ENCODE measurements around the gene PSD2. TPM values are rescaled to one million over a fixed set of nuclear protein-coding genes. Genes with fewer than 3 reads are reported as not detected.

PSD2 gene
- total RNA-seq, 4 donors from 2014 or later, result 0.16 TPM; not detected in 3

GRCh38 chr5:139772927-139773690 is 22.5 kb upstream of the PSD2 start:
- no peak overlapping the region for H3K27ac ChIP-seq
- no peaks in the 10 kb centered on the region for H3K27me3 ChIP-seq
- H3K36me3 ChIP-seq, result no peaks in the 10 kb centered on the region
- in situ Hi-C loops (cut with MboI; ENCODE audit: low pct_ligation_motif_present in 1 of 4, low pct_unique_long_range_greater_than_20kb in 1 of 4, low sequenced_read_pairs in 3 of 4) (loop anchor here in 2 of 4 donors (25.0 kb wide), 2 partner anchors 136 to 336 kb away; partner anchors contain the start of genes CXXC5 (in 1 of the 2) and DNAJC18 (in 1 of the 2)), intact Hi-C loops (cut with DNase I; ENCODE audit: low total_unique reads) (no loop called here)
- no peak overlapping the region for H3K4me3 ChIP-seq
- no peak for DNase-seq
- H3K9me3 ChIP-seq, result no peaks in the 10 kb centered on the region
- peaks cover 0 to 5% (median 0%) of the 10 kb centered on the region in 4 donors for H3K4me1 ChIP-seq
- WGBS, 2 donors (ENCODE audit: low coverage in 1 of 2), result 72 to 76% methylated on average over 5 of the region's 5 CpGs
- TF ChIP-seq CTCF (IDR thresholded peaks at IDR 0.05) (no peak), POLR2AphosphoS5 (IDR thresholded peaks at IDR 0.05) (no peak), EP300 (IDR thresholded peaks at IDR 0.05; ENCODE audit: low read depth) (no peak), POLR2A (IDR thresholded peaks at IDR 0.05) (no peak)

GRCh38 chr5:139774980-139775661 is 20.5 kb upstream of the PSD2 start:
- TF ChIP-seq CTCF (IDR thresholded peaks at IDR 0.05) (peak; percentile 80 to 96 (median 94)), POLR2A (IDR thresholded peaks at IDR 0.05) (no peak), EP300 (IDR thresholded peaks at IDR 0.05; ENCODE audit: low read depth) (no peak), POLR2AphosphoS5 (IDR thresholded peaks at IDR 0.05) (no peak)
- no peaks in the 10 kb centered on the region for H3K9me3 ChIP-seq
- H3K4me3 ChIP-seq, result no peak overlapping the region
- intact Hi-C loops (cut with DNase I; ENCODE audit: low total_unique reads) (no loop called here), in situ Hi-C loops (cut with MboI; ENCODE audit: low pct_ligation_motif_present in 1 of 4, low pct_unique_long_range_greater_than_20kb in 1 of 4, low sequenced_read_pairs in 3 of 4) (loop anchor here (25.0 kb wide), 3 partner anchors 138 to 387 kb away; partner anchors contain the start of genes CXXC5 (in 1 of the 4) and DNAJC18 (in 1 of the 4))
- H3K27me3 ChIP-seq, result no peaks in the 10 kb centered on the region
- no peak overlapping the region for H3K27ac ChIP-seq
- WGBS, 2 donors (ENCODE audit: low coverage in 1 of 2), result 0 to 31% methylated on average over 4 to 23 of the region's 32 CpGs
- H3K4me1 ChIP-seq, result peaks cover 0 to 5% (median 0%) of the 10 kb centered on the region in 4 donors
- peak; percentile 78 for DNase-seq
- H3K36me3 ChIP-seq, result no peaks in the 10 kb centered on the region

- TF ChIP-seq POLR2A (IDR thresholded peaks at IDR 0.05) (no peak), EP300 (IDR thresholded peaks at IDR 0.05; ENCODE audit: low read depth) (no peak), POLR2AphosphoS5 (IDR thresholded peaks at IDR 0.05) (no peak), CTCF (IDR thresholded peaks at IDR 0.05) (no peak)
- peaks cover 0 to 5% (median 0%) of the 10 kb centered on the region in 4 donors for H3K4me1 ChIP-seq
- no peak overlapping the region for H3K27ac ChIP-seq
- in situ Hi-C loops (cut with MboI; ENCODE audit: low pct_ligation_motif_present in 1 of 4, low pct_unique_long_range_greater_than_20kb in 1 of 4, low sequenced_read_pairs in 3 of 4) (loop anchor here in 3 of 4 donors (25.0 kb wide), 1 partner anchor 386 kb away; no protein-coding TSS in a partner anchor), intact Hi-C loops (cut with DNase I; ENCODE audit: low total_unique reads) (no loop called here)
- no peaks in the 10 kb centered on the region for H3K27me3 ChIP-seq
- DNase-seq, result no peak
- no peaks in the 10 kb centered on the region for H3K36me3 ChIP-seq
- H3K4me3 ChIP-seq, result no peak overlapping the region
- 77% methylated on average over 7 of the region's 7 CpGs; no CpG with 5 or more reads in 1 of the 2 donors for WGBS, 2 donors (ENCODE audit: low coverage in 1 of 2)
- H3K9me3 ChIP-seq, result no peaks in the 10 kb centered on the region
These were observed 19.7 kb upstream of the PSD2 start for GRCh38 chr5:139775872-139776271.

- Histone ChIP-seq H3K9me3 (no peaks in the 10 kb centered on the region), H3K4me3 (no peak overlapping the region), H3K36me3 (no peaks in the 10 kb centered on the region), H3K4me1 (peaks cover 0 to 5% (median 0%) of the 10 kb centered on the region in 4 donors), H3K27ac (no peak overlapping the region), H3K27me3 (no peaks in the 10 kb centered on the region)
- in situ Hi-C loops (cut with MboI; ENCODE audit: low pct_ligation_motif_present in 1 of 4, low pct_unique_long_range_greater_than_20kb in 1 of 4, low sequenced_read_pairs in 3 of 4) (loop anchor here in 3 of 4 donors (25.0 kb wide), 1 partner anchor 385 kb away; no protein-coding TSS in a partner anchor), intact Hi-C loops (cut with DNase I; ENCODE audit: low total_unique reads) (no loop called here)
- TF ChIP-seq EP300 (IDR thresholded peaks at IDR 0.05; ENCODE audit: low read depth), result no peak
- no peak for TF ChIP-seq POLR2A (IDR thresholded peaks at IDR 0.05)
- no peak for TF ChIP-seq CTCF (IDR thresholded peaks at IDR 0.05)
- no peak for TF ChIP-seq POLR2AphosphoS5 (IDR thresholded peaks at IDR 0.05)
- DNase-seq, result no peak
- WGBS, 2 donors (ENCODE audit: low coverage in 1 of 2), result 100% methylated on average over 1 of the region's 1 CpG; no CpG with 5 or more reads in 1 of the 2 donors
These were observed 18.7 kb upstream of the PSD2 start for GRCh38 chr5:139776861-139777260.

Data from transverse colon (tissue), 4 donors.